GM18861 (cell line): ENCODE measurements around the gene PPP1R3E.
"Not testable (repeated sequence)": the region's sequence is repeated elsewhere in the genome, so short reads cannot be mapped to it uniquely, and the experiment has no call there.

ENCODE experiments used
- ATAC-seq: cut with Tn5 transposase; IDR thresholded peaks from one replicate; pipeline ENCODE4 v1.9.1; 2021; ENCODE audit not compliant: unreplicated experiment

The PPP1R3E gene

GRCh38 chr14:23302290-23303225 lies at the start of gene PPP1R3E:
Gene PPP1R3E (minus strand): TSS chr14:23302859. CDS start chr14:23302576, 283 bp downstream.
- ATAC-seq = peak; percentile 23

GRCh38 chr14:23351681-23352505 lies 49.2 kb upstream of the PPP1R3E start:
- no peak for ATAC-seq

GRCh38 chr14:23349156-23349845 lies 46.6 kb upstream of the PPP1R3E start:
- no peak for ATAC-seq

GRCh38 chr14:23348297-23348655 lies 45.6 kb upstream of the PPP1R3E start:
- no peak for ATAC-seq

GRCh38 chr14:23347406-23348296 lies 45.0 kb upstream of the PPP1R3E start:
- no peak for ATAC-seq

GRCh38 chr14:23346693-23347405 lies 44.2 kb upstream of the PPP1R3E start:
- ATAC-seq = no peak

- ATAC-seq = no peak
These were observed 43.5 kb upstream of the PPP1R3E start for GRCh38 chr14:23345987-23346692.

- ATAC-seq = no peak
These were observed 41.8 kb upstream of the PPP1R3E start for GRCh38 chr14:23344481-23344880.

- ATAC-seq = no peak
These were observed 37.0 kb upstream of the PPP1R3E start for GRCh38 chr14:23339506-23340268.

- ATAC-seq = no peak
These were observed 33.0 kb upstream of the PPP1R3E start for GRCh38 chr14:23335623-23336022.

- peak; percentile 49 for ATAC-seq
These were observed 25.5 kb upstream of the PPP1R3E start for GRCh38 chr14:23327947-23328744.

GRCh38 chr14:23326491-23327332 lies 24.1 kb upstream of the PPP1R3E start:
- ATAC-seq = no peak

GRCh38 chr14:23325746-23326145 lies 23.1 kb upstream of the PPP1R3E start:
- ATAC-seq = not testable (repeated sequence)

GRCh38 chr14:23324993-23325392 lies 22.3 kb upstream of the PPP1R3E start:
- no peak for ATAC-seq

GRCh38 chr14:23324455-23324846 lies 21.8 kb upstream of the PPP1R3E start:
- no peak for ATAC-seq

GRCh38 chr14:23323838-23324454 lies 21.3 kb upstream of the PPP1R3E start:
- no peak for ATAC-seq
